Right forelimb (tissue), 1 donor: Measurements from ENCODE around the gene PDE3B.
"Not testable (repeated sequence)": the region's sequence is repeated elsewhere in the genome, so short reads cannot be mapped to it uniquely, and the experiment has no call there.

Experiments used
- DNase-seq: peaks from one replicate; pipeline ENCODE4 v3.0.0-alpha.2; 2018

The PDE3B gene

DNA sequence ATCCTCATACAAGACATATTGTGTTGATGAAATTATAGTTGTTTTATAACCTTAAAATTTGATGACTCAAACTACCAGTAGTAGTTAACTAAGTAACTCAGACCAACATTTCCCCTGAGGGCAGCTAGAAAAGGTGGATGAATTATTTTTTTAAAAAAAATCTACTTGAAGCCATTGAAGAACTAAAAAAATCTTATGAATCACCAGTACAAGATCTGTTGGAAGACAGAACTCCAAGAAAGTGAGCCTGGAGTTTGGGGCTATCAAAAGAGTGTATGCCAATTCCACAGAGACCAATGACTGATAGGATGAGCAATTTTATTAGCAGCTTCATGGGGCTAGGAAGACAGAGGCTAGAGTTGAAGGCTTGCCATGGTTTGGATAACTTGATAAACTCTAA, 176.0 kb downstream of the PDE3B start:
- no peak for DNase-seq

DNA sequence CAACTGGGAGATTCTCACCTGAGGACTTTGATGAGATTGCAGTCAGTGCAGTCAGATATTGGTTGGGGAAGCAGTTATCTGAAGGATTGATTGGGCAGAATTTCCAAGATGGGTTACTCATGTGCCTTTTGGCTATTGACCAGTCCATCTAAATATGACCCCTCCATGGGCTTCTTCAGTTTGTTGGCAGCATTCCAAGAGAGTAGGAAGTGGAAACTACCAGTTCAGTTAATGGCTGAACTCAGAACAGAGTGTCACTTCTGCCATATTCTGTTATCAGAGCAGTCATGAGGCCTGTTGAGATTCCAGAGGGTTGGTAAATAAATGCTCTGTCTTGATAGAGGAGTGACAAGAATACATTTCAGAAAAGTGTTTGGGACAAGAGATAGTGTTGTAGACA, 177.4 kb downstream of the PDE3B start:
- DNase-seq: no peak

DNA sequence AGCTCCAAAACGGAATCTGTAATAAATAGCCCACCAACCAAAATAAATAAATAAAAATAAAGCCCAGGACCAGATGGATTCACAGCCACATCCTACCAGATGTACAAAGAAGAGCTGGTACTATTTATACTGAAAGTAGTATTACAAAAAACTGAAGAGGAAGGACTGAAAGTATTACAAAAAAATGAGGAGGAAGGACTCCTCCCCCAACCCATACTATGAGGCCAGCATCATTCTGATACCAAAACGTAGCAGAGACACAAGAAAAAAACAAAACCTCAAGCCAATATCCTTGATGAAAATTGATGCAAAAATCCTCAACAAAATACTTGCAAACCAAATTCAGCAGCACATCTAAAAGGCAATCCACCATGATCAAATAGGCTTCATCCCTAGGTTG, 183.0 kb downstream of the PDE3B start:
- no peak for DNase-seq

DNA sequence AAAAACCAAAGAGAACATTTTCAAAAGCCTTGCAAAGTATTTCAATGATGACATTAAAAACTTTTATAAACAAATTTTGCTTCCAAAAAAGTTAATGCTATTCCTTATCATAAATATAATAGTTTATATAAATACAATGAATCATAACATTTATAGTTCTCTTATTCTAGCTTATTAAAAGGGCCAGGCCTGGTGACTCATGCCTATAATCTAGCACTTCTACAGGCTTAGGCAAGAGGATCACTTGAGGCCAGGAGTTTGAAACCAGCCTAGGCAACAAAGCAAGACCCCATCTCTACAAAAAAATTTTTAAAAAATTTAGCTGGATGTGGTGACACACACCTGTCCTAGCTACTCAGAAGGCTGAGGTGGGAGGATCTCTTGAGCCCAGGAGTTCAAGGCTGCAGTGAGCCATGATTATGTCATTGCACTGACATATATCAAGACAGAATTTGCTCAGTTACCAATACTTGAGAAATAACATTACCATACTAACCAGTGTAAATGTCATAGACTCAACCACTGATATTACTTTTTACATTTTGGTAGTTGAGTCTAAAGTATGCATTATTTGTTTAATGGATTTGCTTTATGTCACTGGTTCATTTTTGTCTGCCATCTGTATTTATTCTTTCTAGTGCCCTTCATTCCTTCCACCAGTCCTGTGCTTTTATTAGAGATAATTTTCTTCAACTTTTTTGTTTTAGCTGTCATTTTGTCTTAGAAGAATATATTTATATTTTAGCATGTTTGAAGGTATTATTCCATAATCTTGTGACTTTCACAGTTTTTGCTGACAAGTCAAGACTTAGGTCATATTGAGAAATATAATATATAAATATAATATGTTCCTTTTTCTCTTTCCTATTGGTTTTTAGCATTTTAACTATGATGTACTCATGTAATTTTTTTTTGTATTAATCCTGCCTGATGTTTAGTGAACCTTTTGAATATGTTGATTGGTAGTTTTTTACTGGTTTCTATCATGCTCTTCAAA, 192.2 kb downstream of the PDE3B start:
- no peak for DNase-seq

DNA sequence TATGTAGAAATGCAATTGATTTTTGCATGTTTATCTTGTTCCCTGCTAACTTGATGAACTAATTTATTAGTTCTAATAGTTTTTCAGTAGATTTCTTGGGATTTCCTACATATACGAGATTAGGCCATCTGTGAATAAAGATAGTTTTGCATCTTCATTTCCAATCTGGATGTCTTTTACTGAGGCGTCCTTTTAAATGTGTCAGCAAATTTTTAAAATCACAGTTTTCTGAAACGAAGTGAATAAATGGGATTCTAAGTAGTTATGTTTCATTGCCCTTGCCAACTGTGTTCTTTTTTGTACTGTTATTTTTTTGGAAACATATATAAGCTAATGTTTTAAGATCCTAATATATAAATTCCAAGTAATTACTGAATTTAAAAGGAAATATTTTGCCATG, 198.4 kb downstream of the PDE3B start:
- no peak for DNase-seq

DNA sequence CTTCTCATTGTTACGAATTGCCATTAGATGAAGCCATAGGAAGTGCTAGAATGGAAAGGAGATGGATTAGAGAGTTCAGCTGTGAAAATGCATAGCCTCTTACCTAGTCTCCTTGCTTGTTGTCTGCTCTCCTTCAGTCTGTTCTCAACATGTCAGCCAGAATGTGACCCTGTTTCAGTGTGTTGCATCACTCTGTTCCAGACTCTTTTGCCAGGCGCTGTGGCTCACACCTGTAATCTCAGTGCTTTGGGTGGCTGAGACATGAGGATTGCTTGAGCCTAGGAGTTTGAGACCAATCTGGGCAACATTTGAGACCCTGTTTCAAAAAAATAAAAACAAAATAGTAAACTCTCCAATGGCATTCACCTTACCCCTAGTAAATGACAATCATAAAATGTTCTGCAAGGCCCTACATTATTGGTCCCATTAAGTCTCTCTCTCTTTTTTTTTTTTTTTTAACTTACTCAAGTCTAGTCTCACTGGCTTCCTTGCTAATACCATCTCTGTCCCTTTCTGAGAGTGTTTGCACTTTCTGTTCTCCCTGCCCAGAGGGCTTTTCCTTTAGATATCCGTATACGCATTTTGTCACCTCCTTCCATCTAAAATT, 209.1 kb downstream of the PDE3B start:
- DNase-seq: no peak

DNA sequence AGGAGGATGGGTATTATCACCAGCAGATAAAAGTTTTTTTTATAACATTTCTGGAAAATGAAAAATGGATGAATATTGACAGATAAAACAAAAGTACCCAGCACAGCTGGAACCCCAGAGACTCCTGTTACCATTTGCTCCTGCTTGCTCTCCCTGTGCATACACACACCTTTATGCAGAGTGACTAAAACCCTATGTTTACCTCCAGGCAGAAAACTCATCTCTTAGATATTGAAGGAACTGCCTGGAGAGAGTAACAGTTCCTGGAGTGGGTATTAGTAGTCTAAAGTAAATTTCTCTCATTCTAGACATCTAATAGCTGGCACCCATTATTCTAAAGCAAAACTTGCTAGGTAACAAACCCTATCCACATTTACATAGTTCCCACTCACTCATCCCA, 210.5 kb downstream of the PDE3B start:
- DNase-seq: no peak

DNA sequence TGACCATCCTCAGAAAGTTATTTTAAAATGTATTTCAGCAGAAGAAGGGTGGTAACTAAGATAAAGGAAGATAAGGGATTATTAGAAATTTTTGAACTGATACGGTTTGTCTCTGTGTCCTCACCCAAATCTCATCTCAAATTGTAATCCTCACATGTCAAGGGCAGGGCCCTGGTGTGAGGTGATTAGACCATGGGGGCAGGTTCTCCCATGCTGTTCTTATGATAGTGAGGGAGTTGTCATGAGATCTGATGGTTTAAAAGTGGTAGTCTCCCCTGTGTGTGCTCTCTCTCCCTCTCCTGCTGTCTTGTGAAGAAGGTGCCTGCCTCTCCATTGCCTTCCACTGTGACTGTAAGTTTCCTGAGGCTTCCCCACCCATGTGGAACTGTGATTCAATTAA, 212.3 kb downstream of the PDE3B start:
- no peak for DNase-seq

DNA sequence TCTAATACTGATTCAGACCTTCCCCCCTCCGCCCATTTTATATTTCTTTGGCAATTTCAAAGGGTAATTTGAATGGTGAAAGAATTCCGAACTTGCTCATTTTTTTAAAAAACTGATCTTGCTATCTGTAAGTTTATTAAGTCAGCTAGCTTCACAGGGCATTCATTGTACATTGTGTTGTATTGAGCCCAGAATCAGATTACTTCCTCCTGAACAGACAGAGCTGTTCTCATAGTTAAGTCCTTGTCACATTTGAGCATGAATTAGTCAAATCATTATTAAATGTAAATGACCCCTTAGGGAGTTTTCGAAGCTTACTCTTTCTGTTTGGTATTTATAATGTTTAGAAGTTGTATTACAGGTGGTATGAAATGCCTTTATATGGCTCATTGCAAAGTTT, 214.0 kb downstream of the PDE3B start:
- no peak for DNase-seq

DNA sequence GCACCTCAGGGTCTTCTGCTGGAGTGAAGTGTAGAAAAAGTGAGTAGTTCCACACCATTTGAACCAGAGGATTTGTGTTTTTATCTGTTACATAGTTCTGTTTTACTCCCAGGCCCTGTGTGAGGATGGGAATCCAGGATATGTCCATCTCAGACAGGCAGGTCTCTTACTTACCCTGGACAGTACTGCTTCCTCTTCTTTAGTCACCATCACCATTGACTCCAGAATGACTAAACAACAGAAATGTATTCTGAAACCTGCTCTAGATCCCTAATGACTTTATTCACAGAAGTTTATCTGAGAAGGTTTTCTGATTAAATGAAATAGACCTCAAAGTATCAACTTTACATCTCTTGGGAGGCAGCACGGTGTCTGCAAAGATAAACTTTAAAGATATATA, 214.8 kb downstream of the PDE3B start:
- DNase-seq: no peak

DNA sequence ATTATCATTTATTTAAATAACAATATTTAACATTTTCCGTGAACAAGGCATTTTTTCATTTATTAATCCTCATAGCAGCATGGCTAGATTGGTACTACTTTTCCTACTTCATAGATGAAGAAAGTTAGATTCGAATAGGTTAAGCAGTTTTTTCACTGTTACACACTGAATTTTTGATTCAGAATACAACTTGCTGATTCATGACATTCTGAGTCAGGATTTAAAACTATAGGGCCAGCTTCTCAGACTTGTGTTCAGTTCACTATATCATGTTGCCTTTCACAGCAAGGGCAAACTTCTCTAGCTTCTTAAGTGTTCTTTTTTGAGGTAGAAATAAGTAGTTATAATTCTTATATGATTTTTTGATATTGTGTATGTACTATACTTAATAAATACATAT, 216.9 kb downstream of the PDE3B start:
- no peak for DNase-seq

DNA sequence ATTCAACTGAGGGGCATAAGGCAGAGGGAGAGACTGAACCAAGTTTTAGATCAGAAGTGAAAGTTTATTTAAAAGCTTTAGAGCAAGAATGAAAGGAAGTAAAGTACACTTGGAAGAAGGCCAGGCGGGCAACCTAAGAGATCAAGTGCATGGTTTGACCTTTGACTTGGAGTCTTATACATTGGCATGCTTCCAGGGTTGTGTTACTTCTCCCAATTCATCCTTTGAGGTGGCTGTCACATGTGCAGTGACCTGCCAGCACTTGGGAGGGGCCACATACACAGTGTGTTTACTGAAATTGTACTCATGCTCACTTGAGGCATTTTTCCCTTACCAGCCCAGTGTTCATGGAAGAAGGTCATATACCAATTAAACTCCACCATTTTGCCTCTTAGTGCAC, 218.1 kb downstream of the PDE3B start:
- DNase-seq: no peak

DNA sequence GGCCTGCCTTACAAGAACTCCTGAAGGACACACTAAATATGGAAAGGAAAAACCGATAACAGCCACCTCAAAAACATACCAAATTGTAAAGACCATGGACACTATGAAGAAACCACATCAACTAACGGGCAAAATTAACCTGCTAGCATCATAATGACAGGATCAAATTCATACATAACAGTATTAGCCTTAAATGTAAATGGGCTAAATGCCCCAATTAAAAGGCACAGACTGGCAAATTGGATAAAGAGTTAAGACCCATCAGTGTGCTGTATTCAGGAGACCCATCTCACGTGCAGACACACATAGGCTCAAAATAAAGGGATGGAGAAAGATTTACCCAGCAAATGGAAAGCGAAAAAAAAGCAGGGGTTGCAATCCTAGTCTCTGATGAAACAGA, 220.2 kb downstream of the PDE3B start:
- DNase-seq: not testable (repeated sequence)

DNA sequence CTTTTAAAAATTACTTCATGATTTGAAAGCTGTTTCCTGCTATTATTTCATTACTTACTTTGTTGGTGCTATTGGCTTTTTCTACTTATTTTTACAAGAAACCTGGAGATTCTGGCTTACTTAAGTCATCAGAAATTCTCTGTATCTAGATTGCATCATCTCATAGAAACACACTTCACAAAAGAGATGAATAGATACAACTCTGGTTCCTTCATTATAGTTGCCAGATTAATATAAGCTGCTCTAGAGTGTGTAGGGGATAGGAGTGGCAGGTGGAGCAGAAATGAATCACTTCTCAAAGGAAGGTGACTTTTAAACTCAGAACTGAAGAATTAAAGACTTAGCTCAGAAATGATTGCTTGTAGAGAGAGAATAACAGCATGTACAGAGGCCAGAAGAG, 228.4 kb downstream of the PDE3B start:
- DNase-seq: no peak

DNA sequence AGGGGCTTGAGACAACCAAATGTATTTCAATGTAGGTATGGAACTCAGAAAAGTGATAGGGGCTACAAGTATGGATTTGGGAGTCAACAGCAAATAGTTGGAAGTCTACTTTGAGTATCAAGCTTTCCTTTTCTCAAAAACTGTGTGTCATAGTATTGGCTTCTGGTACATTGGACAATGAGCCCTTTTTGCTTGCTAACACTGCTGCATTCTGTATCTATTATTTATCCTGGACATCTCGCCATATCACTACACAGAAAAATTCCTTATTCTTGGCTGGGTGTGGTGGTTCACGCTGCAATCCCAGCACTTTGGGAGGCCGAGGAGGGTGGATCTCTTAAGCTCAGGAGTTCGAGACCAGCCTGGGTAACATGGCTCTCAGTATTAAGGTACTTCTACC, 230.0 kb downstream of the PDE3B start:
- no peak for DNase-seq

DNA sequence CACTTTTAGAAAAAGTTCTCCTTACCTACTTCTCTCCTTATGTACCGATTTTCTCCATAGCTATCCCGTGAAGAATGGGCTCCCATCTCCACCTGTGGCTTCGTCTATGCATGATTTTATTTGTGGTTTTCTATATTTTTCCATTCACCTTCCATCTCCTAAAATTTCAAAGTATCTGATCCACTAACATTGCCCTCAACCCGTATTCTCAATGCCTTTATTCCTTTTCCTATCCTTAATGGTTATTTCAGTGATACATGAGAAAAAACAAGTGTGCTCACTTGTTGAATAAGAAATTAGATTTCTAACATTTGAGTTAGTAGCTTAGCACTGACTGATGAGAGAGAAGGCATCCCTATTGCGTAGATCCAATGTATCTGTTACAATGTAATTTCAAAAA, 231.6 kb downstream of the PDE3B start:
- DNase-seq: no peak

DNA sequence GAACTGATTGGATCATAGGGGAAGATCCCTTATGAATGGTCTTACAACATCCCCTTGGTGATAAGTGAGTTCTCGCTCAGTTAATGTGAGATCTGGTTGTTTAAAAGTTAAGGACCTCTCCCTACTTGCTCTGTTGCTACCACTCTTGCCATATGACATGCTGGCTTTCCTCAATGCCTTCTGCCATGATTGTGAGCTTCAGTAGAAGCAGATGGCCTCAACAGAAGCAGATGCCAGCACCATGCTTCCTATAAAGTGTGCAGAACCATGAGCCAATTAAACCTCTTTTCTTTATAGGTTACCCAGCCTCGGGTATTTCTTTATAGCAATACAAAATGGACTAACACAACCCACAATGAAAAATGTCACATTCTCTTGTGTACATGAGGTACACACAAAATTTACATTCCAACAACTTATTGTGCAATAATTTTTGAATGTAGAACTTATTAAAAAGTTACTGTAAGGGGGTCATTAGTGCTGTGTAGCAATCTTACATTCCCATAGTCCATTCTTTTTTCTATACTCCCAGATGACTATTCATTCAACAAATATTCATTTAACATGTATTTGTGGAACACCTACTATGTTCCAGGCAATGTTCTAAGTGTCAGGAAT, 238.1 kb downstream of the PDE3B start:
- no peak for DNase-seq

DNA sequence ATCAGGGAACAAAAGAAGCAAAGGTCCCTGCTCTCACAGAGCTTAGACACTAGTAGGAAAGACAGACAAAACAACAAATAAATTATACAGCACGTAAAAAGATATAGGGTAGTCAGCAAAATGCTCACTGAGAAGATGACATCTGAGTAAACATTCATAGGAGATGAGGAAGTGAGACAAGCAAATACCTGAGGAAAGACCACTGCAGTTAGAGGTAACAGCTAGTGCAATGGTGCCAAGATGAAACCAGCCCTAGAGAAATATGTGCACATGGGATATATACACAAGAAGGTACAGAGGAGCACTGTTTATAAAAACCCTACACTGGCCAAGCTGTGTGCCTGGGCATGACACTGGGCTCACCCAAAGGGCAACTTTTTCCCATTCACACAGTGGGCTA, 238.6 kb downstream of the PDE3B start:
- DNase-seq: no peak

DNA sequence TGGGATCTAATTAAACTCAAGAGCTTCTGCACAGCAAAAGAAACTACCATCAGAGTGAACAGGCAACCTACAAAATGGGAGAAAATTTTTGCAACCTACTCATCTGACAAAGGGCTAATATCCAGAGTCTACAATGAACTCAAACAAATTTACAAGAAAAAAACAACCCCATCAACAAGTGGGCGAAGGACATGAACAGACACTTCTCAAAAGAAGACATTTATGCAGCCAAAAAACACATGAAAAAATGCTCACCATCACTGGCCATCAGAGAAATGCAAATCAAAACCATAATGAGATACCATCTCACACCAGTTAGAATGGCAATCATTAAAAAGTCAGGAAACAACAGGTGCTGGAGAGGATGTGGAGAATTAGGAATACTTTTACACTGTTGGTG, 240.1 kb downstream of the PDE3B start:
- DNase-seq: not testable (repeated sequence)

DNA sequence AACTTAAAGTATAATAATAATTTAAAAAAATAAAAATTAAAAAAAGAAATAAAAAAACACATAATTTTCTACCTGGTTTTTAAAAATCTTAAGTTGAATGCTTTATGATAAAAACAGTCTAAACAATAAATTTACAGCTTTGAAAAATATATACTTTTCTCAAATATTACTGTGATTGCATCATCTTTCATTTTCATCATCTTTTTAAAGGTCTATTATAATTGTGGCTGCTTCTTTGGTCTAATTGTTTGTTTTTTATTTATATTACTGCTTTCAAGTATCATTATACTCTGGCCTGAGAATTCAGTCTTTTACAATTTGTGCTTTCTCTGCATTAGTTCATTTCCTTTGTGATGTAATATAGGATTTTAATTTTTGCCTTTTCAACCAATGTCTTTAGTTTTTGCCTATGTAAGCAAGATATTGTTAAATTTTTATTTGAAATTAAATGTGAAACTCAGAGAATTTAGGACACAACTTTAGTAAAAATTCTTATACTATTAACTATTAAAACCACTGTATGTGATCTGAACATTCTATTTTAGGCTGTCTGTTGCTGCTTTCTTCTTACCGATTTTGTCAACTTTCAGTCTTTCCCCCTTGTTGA, 241.2 kb downstream of the PDE3B start:
- DNase-seq: no peak

DNA sequence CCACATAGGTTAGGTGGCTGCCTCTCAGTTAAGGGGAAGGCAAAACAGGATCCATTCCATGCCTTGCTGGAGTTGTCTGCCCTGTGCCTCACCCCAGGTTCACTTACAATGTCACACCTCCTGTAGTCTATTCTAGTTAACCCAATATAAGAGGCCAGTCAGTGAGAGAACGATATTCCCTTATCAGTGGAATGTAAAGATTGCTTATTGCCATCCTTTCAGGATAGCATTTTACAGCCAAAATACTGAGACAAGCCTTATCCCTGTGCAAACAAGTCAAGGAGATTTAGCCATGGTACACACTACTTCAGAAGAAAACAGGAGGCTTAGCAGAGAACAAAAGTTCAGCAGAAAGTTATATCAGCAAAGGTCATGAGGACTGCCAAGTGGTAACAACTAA, 242.9 kb downstream of the PDE3B start:
- DNase-seq: no peak

DNA sequence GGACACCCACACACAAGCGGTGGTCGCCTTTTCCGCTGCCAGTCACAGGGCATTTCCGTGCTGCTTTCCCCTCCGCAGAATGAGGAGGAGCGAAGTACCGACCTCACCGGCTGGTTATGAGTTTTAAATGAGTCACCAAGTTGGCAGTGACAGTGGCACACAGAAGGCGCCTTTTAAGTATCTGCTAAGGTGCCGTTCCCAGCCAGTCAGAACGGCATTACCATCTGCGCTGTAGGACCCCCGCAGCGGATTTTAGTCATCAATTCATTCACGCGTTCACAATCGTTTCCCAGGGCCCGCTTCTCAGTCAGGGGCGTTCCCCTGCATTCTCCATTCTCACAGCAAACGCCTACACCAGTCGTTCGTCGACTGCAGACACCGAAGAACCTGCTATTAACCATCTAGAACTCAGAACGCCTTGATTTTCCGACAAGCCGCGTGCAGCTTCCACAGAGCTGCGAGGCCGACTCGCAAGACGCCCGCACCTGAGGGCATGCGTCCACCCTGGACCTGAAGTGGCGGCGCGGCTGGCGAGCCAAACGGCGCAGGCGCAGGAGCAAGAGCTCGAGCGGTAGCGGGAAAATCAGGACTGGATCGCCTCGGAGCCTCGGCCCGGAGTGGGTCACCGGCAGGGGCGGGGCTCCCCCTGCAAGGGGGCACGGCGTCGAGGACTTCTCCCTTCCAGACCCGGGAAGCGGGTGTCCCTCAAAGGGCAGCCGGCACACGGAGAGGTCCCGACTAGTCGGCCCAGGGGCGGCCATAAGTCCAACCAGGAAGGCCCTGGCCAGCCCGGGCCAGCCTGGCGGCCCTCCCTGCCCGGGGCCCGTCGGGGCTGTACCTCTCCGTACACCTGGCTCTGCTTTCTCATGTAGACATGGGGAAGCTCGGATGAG, 247.8 kb downstream of the PDE3B start:
- peak; percentile 93 for DNase-seq
